Dendritic cell treated with granulocyte-macrophage colony-stimulating factor and Interleukin-4, amounts not matched to agents 40 ng/mL and 50 ng/mL, for 4 days (primary cell): ENCODE data around the gene ELL.

Source experiments
- H3K27ac Mint-ChIP-seq: one replicate; pipeline ENCODE4 v1.8.0; 2022; ENCODE audit warnings: mild to moderate bottlenecking, mixed read lengths
- H3K27me3 Mint-ChIP-seq: one replicate; pipeline ENCODE4 v1.8.0; 2022; ENCODE audit warnings: mild to moderate bottlenecking, mixed read lengths
- H3K36me3 Mint-ChIP-seq: one replicate; pipeline ENCODE4 v1.8.0; 2022; ENCODE audit warnings: low read depth, mixed read lengths
- H3K4me1 Mint-ChIP-seq: one replicate; pipeline ENCODE4 v1.8.0; 2022; ENCODE audit warnings: low read depth, mixed read lengths
- H3K4me3 Mint-ChIP-seq: one replicate; pipeline ENCODE4 v1.8.0; 2022; ENCODE audit warnings: mild to moderate bottlenecking, moderate library complexity, mixed read lengths
- H3K9me3 Mint-ChIP-seq: one replicate; pipeline ENCODE4 v1.8.0; 2022; ENCODE audit warnings: mixed read lengths
- intact Hi-C: fragments of 100-400 bp; cut with micrococcal nuclease; formaldehyde crosslinking; loops from one replicate; pipeline ENCODE4 v1.15.0; 2022

The ELL gene

GRCh38 chr19:18442941-18443340 lies 78.9 kb downstream of the ELL start:
- peak overlapping the region; percentile 61 for H3K27ac Mint-ChIP-seq
- H3K4me3 Mint-ChIP-seq = no peak overlapping the region
- H3K36me3 Mint-ChIP-seq = peaks cover 78% of the 10 kb centered on the region

GRCh38 chr19:18441804-18442788 lies 79.8 kb downstream of the ELL start:
- H3K9me3 Mint-ChIP-seq = peaks cover 8% of the 10 kb centered on the region
- H3K4me1 Mint-ChIP-seq = peaks cover 52% of the 10 kb centered on the region
- no peak overlapping the region for H3K4me3 Mint-ChIP-seq
- peaks cover 33% of the 10 kb centered on the region for H3K27me3 Mint-ChIP-seq
- H3K36me3 Mint-ChIP-seq = peaks cover 69% of the 10 kb centered on the region
- intact Hi-C loops = no loop called here
- H3K27ac Mint-ChIP-seq = peak overlapping the region; percentile 61

More at GRCh38 chr19:18442941-18443340, 78.9 kb downstream of the ELL start:
- H3K27me3 Mint-ChIP-seq = peaks cover 27% of the 10 kb centered on the region
- H3K4me1 Mint-ChIP-seq = peaks cover 52% of the 10 kb centered on the region
- peaks cover 8% of the 10 kb centered on the region for H3K9me3 Mint-ChIP-seq
- intact Hi-C loops = no loop called here

DNA sequence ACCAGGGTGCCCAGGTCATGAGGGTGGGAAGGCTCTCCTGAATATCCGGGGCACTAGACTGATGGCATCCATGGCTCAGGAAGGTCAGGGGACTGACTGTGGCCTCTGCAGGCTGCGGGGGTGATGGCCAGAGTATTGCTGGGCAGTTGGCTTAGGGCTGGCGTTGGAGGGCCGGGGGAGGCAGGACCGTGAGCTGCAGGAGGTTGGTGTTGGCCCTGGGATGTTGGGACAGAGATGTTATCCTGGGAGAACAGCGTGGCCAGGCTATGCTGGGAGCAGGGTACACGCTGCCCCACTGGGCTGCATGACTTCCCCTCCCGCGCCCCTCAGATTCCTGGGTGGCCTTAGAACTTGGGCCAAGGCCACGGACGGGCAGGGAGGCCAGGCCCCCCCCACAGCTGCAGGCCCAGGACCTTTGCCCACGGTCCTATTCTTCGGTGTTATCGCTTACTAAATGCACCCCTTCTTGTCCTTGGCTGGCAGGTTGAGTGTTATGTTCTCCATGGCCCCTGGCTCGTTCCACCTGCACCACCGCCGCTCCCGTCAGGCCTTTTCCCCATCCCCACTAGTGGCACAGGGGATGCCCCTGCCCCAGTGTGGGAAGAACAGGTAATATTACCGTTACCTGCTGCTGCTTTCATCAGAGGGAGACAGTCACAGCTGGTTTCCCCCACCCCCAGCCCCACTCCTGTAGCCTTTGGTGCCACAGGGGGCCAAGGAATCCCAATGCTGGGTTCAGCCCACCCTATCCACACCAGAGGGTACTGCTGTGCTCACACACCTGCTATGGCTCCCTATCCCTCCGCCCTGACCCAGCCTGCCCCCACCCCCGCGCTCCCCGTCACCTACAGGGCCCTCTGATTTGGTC lies 80.7 kb downstream of the ELL start:
- H3K4me3 Mint-ChIP-seq = no peak overlapping the region
- peak overlapping the region; percentile 12 for H3K27ac Mint-ChIP-seq
- intact Hi-C loops = no loop called here
- peaks cover 65% of the 10 kb centered on the region for H3K36me3 Mint-ChIP-seq
- H3K9me3 Mint-ChIP-seq = peaks cover 8% of the 10 kb centered on the region
- H3K4me1 Mint-ChIP-seq = peaks cover 58% of the 10 kb centered on the region
- H3K27me3 Mint-ChIP-seq = peaks cover 38% of the 10 kb centered on the region

GRCh38 chr19:18440415-18440877 lies 81.4 kb downstream of the ELL start:
- Mint-ChIP-seq H3K36me3 (peaks cover 65% of the 10 kb centered on the region), H3K27me3 (peaks cover 41% of the 10 kb centered on the region), H3K27ac (no peak overlapping the region), H3K9me3 (peaks cover 8% of the 10 kb centered on the region), H3K4me1 (peaks cover 65% of the 10 kb centered on the region), H3K4me3 (no peak overlapping the region)
- intact Hi-C loops = no loop called here

DNA sequence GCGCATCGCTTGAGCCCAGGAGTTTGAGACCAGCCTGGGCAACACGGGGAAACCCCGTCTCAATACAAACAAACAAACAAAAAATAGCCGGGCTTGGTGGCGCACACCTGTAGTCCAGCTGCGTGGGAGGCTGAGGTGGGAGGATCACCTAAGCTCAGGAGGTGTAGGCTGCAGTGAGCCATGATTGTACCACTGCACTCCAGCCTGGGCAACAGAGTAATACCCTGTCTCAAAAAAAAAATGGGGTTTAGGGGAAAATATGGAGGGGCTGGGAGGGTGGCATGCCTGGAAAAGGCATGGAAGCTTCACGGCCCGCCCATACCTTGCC lies 82.0 kb downstream of the ELL start:
- Mint-ChIP-seq H3K36me3 (peaks cover 65% of the 10 kb centered on the region), H3K4me1 (peaks cover 71% of the 10 kb centered on the region), H3K27me3 (peaks cover 41% of the 10 kb centered on the region), H3K27ac (no peak overlapping the region), H3K4me3 (no peak overlapping the region), H3K9me3 (peaks cover 8% of the 10 kb centered on the region)
- intact Hi-C loops = no loop called here

DNA sequence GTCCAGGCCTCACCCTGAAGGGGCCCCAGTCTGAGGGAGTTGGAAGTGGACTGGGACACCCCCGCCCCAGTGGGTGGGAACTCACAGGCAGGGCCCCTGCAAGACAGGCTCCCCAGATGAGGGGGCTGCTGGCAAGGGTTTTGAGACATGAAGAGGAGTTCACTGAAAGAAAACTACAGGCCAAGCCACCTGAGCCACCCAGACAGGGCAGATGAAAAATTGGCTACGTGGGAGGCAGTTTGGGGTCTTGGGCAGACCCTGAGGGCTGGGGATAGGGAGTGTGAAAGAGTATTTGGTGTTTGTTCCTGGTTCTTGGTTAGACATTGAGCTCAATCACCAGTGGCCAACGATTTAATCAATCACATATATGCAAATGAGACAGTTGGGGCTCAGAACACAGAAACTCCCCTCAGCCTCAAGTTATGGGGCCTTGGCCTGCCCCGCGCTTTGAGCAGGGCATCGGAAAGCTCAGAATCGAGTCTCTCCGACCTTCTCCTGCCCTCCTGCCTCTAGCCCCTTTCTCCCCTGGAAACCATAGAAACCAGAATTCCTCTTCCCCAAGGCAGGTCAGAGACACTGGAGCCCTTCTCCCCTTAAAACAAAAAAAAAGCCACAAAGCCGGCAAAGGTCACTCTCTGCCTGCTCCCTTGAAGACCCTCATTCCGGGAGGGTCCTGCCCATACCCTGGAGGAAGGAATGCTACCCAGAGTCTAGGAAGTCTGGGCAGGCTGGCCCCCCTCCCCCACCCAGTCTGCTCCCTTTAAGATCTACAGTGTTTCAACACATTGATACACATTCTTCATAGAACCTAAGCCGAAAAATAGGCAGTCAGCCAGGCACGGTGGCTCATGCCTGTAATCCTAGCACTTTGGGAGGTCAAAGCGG lies 82.6 kb downstream of the ELL start:
- H3K36me3 Mint-ChIP-seq = peaks cover 65% of the 10 kb centered on the region
- intact Hi-C loops = no loop called here
- H3K4me3 Mint-ChIP-seq = no peak overlapping the region
- peaks cover 8% of the 10 kb centered on the region for H3K9me3 Mint-ChIP-seq
- H3K27me3 Mint-ChIP-seq = peaks cover 46% of the 10 kb centered on the region
- no peak overlapping the region for H3K27ac Mint-ChIP-seq
- H3K4me1 Mint-ChIP-seq = peaks cover 77% of the 10 kb centered on the region

- intact Hi-C loops = no loop called here
- Mint-ChIP-seq H3K36me3 (peaks cover 62% of the 10 kb centered on the region), H3K27ac (peak overlapping the region; percentile 8), H3K9me3 (peaks cover 8% of the 10 kb centered on the region), H3K4me1 (peaks cover 74% of the 10 kb centered on the region), H3K27me3 (peaks cover 49% of the 10 kb centered on the region), H3K4me3 (peak overlapping the region; percentile 70)
These were observed 83.4 kb downstream of the ELL start for GRCh38 chr19:18438331-18439024.

DNA sequence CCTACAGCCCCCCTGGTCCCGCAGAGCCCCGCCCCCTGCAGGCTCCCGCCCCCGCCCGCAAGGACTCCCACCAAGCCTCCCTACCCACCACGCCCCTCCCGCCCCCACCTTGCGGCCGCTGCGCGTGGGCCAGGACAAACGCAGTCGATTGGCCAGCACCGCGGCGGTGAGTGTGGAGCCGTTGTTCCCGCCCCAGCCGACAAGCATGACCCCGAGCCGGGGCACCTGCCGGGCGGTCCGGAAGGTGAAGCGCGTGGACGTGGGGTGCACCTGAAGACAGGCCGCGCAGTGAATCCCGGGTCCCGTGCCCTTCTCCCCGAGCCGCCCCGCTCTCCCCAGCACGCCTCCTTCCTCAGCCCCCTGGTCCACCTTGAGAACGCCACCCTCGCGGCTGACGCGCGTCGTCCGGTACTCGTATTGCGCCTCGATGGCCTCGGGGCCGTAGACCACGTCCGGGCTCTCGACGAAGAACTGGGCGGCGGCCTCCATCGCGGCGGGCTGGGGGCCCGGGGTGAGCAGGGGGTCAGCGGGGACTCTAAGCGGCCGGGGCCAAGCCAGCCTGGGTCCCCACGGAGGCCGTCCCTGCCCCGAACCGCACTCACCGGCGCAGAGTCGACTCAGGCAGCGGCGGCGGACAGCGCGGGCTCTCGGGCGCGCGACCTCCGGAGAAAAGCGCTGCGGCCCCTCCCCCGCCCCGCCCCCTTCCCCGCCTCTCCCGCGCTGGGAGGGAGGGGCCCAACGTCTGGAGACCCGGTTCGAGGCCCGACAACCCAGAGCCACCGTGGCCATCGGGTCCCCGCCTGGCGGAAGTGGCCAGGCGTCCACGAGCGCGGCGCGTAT lies 84.2 kb downstream of the ELL start, which contains the start of gene ISYNA1:
Gene ISYNA1, minus strand, starts transcription at position 643 of the 840 bp plus-strand sequence. Its CDS starts 154 bp downstream, at position 489.
- H3K27ac Mint-ChIP-seq = peak within 1 kb of the TSS; percentile 66
- peaks cover 57% of the 10 kb centered on the region for H3K36me3 Mint-ChIP-seq
- H3K4me3 Mint-ChIP-seq = peak within 1 kb of the TSS; percentile 70
- intact Hi-C loops = no loop called here
- H3K27me3 Mint-ChIP-seq = peaks cover 52% of the 10 kb centered on the region
- peaks cover 7% of the 10 kb centered on the region for H3K9me3 Mint-ChIP-seq
- H3K4me1 Mint-ChIP-seq = peaks cover 71% of the 10 kb centered on the region

DNA sequence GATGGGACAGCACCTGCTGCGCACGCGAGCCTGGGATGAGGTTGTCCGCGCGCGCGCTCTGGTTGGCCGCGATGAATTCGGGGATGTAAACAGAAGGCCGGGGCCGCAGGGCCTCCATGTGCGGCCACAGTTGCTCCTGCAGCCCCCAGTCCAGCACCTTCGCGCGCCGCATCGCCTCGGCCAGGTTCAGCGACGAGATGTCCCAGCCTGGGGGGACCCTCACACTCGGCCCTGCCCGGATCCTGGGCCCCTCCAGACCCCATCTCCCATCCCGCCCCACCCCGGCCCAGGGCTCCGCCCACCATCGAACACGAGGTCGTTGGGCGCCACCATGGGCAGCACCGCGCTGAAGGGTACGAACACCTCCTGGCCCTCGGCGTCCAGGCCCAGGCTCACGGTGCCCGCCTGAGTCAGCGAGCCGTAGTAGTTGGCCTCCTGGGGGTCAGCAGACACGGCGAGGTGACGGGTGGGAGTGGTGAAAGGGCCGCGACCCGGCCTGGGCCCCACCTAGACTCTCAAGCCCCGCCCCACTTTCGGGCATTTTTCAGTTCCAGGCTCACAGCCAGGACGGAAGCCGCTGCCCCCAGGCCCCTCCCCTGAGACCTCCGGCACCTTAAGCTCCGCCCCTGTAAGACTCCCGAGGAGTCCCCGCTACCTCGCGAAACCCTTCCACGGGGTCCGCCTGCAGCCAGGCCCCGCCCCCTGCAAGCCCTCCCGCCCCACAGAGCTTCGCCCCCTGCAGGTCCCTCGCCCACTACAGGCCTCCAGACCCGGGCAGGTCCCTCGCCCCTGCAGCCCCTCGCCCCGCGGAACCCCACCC lies 85.0 kb downstream of the ELL start:
- Mint-ChIP-seq H3K4me1 (peaks cover 71% of the 10 kb centered on the region), H3K27me3 (peaks cover 55% of the 10 kb centered on the region), H3K27ac (peak overlapping the region; percentile 66), H3K36me3 (peaks cover 57% of the 10 kb centered on the region), H3K9me3 (no peaks in the 10 kb centered on the region), H3K4me3 (peak overlapping the region; percentile 58)
- intact Hi-C loops = no loop called here

GRCh38 chr19:18435842-18436670 lies 85.8 kb downstream of the ELL start:
- Mint-ChIP-seq H3K4me3 (peak overlapping the region; percentile 57), H3K9me3 (no peaks in the 10 kb centered on the region), H3K27me3 (peaks cover 58% of the 10 kb centered on the region), H3K27ac (peak overlapping the region; percentile 50), H3K4me1 (peaks cover 68% of the 10 kb centered on the region), H3K36me3 (peaks cover 55% of the 10 kb centered on the region)
- intact Hi-C loops = no loop called here
